HG03066 (cell line): ENCODE measurements around the gene GSS.

Source experiments
- ATAC-seq: cut with Tn5 transposase; IDR thresholded peaks from one replicate; pipeline ENCODE4 v1.9.1; 2021; ENCODE audit warnings: low read depth; ENCODE audit not compliant: unreplicated experiment

GSS gene

GRCh38 chr20:34979366-34980153, 24.0 kb upstream of the GSS start:
- no peak for ATAC-seq

GRCh38 chr20:34978092-34978744, 22.6 kb upstream of the GSS start:
- ATAC-seq = no peak

GRCh38 chr20:34977365-34978091, 21.9 kb upstream of the GSS start:
- no peak for ATAC-seq

- ATAC-seq = no peak
Measured at GRCh38 chr20:34976286-34976685, 20.7 kb upstream of the GSS start.

GRCh38 chr20:34974246-34974645, 18.6 kb upstream of the GSS start:
- ATAC-seq = no peak

- ATAC-seq = no peak
Measured at GRCh38 chr20:34971561-34972235, 16.1 kb upstream of the GSS start.

- no peak for ATAC-seq
Measured at GRCh38 chr20:34970846-34971560, 15.4 kb upstream of the GSS start.

GRCh38 chr20:34970193-34970840, 14.7 kb upstream of the GSS start:
- no peak for ATAC-seq

- no peak for ATAC-seq
Measured at GRCh38 chr20:34968042-34968775, 12.6 kb upstream of the GSS start.

- ATAC-seq = no peak
Measured at GRCh38 chr20:34967421-34967820, 11.8 kb upstream of the GSS start.

GRCh38 chr20:34965051-34965450, 9.4 kb upstream of the GSS start:
- no peak for ATAC-seq

- ATAC-seq = no peak
Measured at GRCh38 chr20:34964486-34964885, 8.9 kb upstream of the GSS start.

GRCh38 chr20:34956751-34957472, 1.3 kb upstream of the GSS start:
- ATAC-seq = no peak

- no peak for ATAC-seq
Measured at GRCh38 chr20:34956041-34956458, 444 bp upstream of the GSS start.

- no peak for ATAC-seq
Measured at GRCh38 chr20:34954904-34955230, 739 bp downstream of the GSS start.

- ATAC-seq = no peak
Measured at GRCh38 chr20:34953960-34954359, 1.6 kb downstream of the GSS start.

GRCh38 chr20:34952671-34953070, 2.9 kb downstream of the GSS start:
- ATAC-seq = no peak

GRCh38 chr20:34951652-34952051, 4.0 kb downstream of the GSS start:
- ATAC-seq = no peak

GRCh38 chr20:34951252-34951651, 4.4 kb downstream of the GSS start:
- ATAC-seq = no peak
